Endothelial cell (in vitro differentiated cells): Measurements from ENCODE around the gene SLC22A6. TPM values are rescaled to one million over a fixed set of nuclear protein-coding genes. Genes with fewer than 3 reads are reported as not detected.

ENCODE experiments used
- DNase-seq: peaks from one replicate; pipeline ENCODE4 v3.0.0; 2021; ENCODE audit warnings: low spot score
- H3K27ac Mint-ChIP-seq: one replicate; pipeline ENCODE4 v1.8.0; 2021; ENCODE audit warnings: mixed read lengths, inconsistent platforms; ENCODE audit not compliant: unreplicated experiment
- H3K27me3 Mint-ChIP-seq: one replicate; pipeline ENCODE4 v1.8.0; 2021; ENCODE audit warnings: mild to moderate bottlenecking, moderate library complexity, mixed read lengths, inconsistent platforms; ENCODE audit not compliant: unreplicated experiment
- H3K36me3 Mint-ChIP-seq: one replicate; pipeline ENCODE4 v1.8.0; 2021; ENCODE audit warnings: mild to moderate bottlenecking, low read depth, mixed read lengths, inconsistent platforms; ENCODE audit not compliant: unreplicated experiment
- H3K4me1 Mint-ChIP-seq: one replicate; pipeline ENCODE4 v1.8.0; 2021; ENCODE audit warnings: mild to moderate bottlenecking, mixed read lengths, inconsistent platforms; ENCODE audit not compliant: unreplicated experiment
- H3K4me3 Mint-ChIP-seq: one replicate; pipeline ENCODE4 v1.8.0; 2021; ENCODE audit warnings: mild to moderate bottlenecking, mixed read lengths, inconsistent platforms; ENCODE audit not compliant: unreplicated experiment
- H3K9me3 Mint-ChIP-seq: one replicate; pipeline ENCODE4 v1.8.0; 2021; ENCODE audit warnings: mixed read lengths, inconsistent platforms; ENCODE audit not compliant: unreplicated experiment
- CTCF ChIP-seq: fragments of 200-600 bp; sonication (generic); IDR thresholded peaks from one replicate; pipeline ENCODE4 v1.5.0; 2021; ENCODE audit warnings: antibody characterized with exemption; ENCODE audit not compliant: unreplicated experiment
- total RNA-seq: library from RNA; stranded (reverse); fragmentation: NEBNext Ultra II Directional; extraction: Animal tissue kit (Norgen Biotek cat#: 25700); gene quantifications from one replicate; pipeline ENCODE4 v1.2.1, GENCODE V29; 2021; ENCODE audit not compliant: unreplicated experiment

Gene SLC22A6
- total RNA-seq, 1 donor from 2014 or later = not detected

GRCh38 chr11:63014408-63015055 is 29.8 kb upstream of the SLC22A6 start:
- TF ChIP-seq CTCF = no peak
- H3K4me1 Mint-ChIP-seq = no peaks in the 10 kb centered on the region
- peaks cover 6% of the 10 kb centered on the region for H3K36me3 Mint-ChIP-seq
- DNase-seq = no peak
- H3K4me3 Mint-ChIP-seq = no peak overlapping the region
- H3K27ac Mint-ChIP-seq = no peak overlapping the region
- H3K27me3 Mint-ChIP-seq = peaks cover 15% of the 10 kb centered on the region
- H3K9me3 Mint-ChIP-seq = no peaks in the 10 kb centered on the region

- Mint-ChIP-seq H3K36me3 (peaks cover 6% of the 10 kb centered on the region), H3K27me3 (peaks cover 12% of the 10 kb centered on the region), H3K9me3 (no peaks in the 10 kb centered on the region), H3K4me3 (no peak overlapping the region), H3K27ac (no peak overlapping the region), H3K4me1 (no peaks in the 10 kb centered on the region)
- DNase-seq = no peak
- TF ChIP-seq CTCF = no peak
These were observed 28.1 kb upstream of the SLC22A6 start for GRCh38 chr11:63012839-63013238.

- no peaks in the 10 kb centered on the region for H3K4me1 Mint-ChIP-seq
These were observed 27.7 kb upstream of the SLC22A6 start for GRCh38 chr11:63012430-63012829.

GRCh38 chr11:63010934-63011439 is 26.2 kb upstream of the SLC22A6 start:
- Mint-ChIP-seq H3K4me3 (no peak overlapping the region), H3K9me3 (no peaks in the 10 kb centered on the region), H3K27ac (no peak overlapping the region), H3K36me3 (peaks cover 6% of the 10 kb centered on the region), H3K27me3 (peaks cover 8% of the 10 kb centered on the region), H3K4me1 (no peaks in the 10 kb centered on the region)
- no peak for TF ChIP-seq CTCF
- DNase-seq = no peak

More at GRCh38 chr11:63012430-63012829, 27.7 kb upstream of the SLC22A6 start:
- DNase-seq = no peak
- no peak overlapping the region for H3K4me3 Mint-ChIP-seq
- H3K9me3 Mint-ChIP-seq = no peaks in the 10 kb centered on the region
- peak overlapping the region; percentile 48 for H3K27ac Mint-ChIP-seq
- H3K36me3 Mint-ChIP-seq = peaks cover 6% of the 10 kb centered on the region
- H3K27me3 Mint-ChIP-seq = peaks cover 10% of the 10 kb centered on the region
- no peak for TF ChIP-seq CTCF

GRCh38 chr11:63007920-63008319 is 23.2 kb upstream of the SLC22A6 start:
- Mint-ChIP-seq H3K4me1 (no peaks in the 10 kb centered on the region), H3K9me3 (no peaks in the 10 kb centered on the region), H3K4me3 (no peak overlapping the region), H3K27me3 (peaks cover 5% of the 10 kb centered on the region), H3K36me3 (peaks cover 3% of the 10 kb centered on the region), H3K27ac (no peak overlapping the region)
- no peak for DNase-seq
- no peak for TF ChIP-seq CTCF
